HG02884 (cell line): Measurements from ENCODE around the gene ALKBH3.

Experiments used
- ATAC-seq: cut with Tn5 transposase; IDR thresholded peaks from one replicate; pipeline ENCODE4 v1.9.1; 2021; ENCODE audit warnings: mild to moderate bottlenecking, moderate library complexity; ENCODE audit not compliant: unreplicated experiment

ALKBH3 gene

GRCh38 chr11:43880640-43881159 is at the start of gene ALKBH3:
Gene ALKBH3 (plus strand): TSS chr11:43880831. CDS start chr11:43882653, 1,822 bp downstream.
- peak; percentile 99 for ATAC-seq

DNA sequence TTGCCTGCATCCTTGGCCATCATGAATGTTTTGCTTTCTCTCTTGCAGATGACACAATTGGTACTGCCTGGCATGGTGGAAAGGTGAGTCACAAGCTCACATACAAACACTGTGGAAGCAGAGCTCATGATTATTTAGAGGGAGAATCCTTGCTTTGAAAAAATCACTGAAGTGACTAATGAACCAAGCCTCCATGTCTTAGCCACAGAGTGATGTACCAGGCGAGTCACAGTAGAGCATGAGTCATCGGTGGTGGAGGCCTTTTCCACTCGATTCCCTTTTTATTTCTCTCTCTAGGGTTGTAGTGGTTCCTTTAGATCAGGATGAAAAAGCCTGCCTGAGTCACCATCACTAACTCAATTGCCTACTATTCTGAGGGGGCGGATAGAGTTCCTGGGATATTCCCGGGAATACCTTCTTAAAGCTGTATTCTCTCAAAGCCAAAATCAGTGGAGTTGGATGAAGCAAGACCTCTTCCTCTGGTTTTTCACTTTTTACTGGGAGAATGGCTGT is 49.6 kb upstream of the ALKBH3 start:
- ATAC-seq = no peak

- ATAC-seq = no peak
Measured at GRCh38 chr11:43832536-43832935, 48.1 kb upstream of the ALKBH3 start.

DNA sequence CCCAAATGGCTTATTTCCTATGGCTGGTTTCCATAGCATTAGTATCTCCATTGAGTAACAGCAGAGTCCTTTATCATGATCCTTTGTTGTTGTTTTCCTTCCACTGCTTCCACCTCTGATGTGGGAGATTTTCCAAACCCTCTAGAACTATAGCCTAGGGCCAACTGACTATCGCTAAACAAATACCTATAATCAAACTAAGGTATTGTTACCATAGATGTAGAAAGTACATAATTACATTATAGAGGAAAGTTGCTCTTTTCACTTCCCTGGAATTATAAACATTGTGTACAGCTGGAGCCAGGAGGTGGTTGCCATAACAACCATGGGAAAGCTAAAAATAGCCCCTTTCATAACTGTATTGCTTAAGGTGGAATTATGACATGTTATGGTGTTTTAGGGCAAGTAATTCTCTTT is 47.0 kb upstream of the ALKBH3 start:
- ATAC-seq = no peak

- ATAC-seq = no peak
Measured at GRCh38 chr11:43834286-43834685, 46.3 kb upstream of the ALKBH3 start.

DNA sequence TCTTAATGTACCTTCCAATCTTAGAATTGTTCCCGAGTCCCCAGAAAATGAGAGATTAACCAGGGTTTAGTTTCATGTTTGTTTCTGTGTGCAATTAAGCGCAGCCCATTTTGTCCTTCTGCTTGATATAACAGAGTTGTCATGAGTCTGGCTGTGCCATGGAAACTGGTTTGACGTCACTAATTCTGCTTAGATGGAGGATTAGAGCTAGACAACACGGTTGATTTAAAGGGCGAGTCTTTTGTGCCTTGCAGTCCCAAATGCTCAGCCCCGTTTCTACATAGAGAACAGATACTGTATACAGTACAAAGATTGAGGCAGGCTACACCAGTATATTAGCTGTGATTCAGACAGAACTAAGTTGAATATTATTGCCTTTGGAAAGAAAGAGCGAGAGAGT is 45.5 kb upstream of the ALKBH3 start:
- ATAC-seq = no peak

DNA sequence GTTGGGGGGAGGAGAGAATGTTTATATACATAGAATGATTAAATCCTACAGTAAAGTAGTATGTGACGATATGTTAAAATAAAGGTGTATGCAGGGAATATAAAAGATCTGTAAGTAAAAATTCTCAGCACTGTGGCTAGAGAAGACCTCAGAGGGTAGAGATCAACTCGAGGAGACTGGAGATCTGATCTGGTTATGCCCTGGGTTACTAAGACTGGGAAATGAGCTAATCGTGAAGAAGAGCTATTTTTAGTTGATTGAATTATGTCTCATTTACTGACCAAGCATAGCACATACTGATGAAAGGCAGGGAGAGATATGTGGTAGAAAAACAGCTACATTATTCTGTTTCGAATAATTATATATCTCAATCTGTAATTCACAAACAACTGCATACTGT is 42.8 kb upstream of the ALKBH3 start:
- peak; percentile 62 for ATAC-seq

DNA sequence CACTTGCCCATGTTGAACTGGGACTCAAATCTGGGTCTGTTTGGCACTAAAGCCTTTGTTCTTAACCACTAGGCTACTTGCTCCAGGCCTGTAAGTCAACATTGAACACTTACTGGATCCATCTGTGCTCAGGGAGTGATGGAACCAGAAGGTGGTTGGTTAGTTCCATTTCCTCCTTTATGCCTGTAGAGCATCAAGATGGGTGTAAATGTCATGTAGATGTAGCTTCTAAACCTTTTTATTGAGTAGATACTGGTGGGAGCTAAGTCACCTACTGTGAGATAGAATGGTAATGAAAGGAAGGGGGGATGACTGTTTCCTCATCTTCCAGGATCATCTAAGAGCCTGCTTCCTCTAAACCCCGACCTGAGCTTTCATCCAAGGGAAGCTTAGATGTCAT is 38.6 kb upstream of the ALKBH3 start:
- no peak for ATAC-seq

DNA sequence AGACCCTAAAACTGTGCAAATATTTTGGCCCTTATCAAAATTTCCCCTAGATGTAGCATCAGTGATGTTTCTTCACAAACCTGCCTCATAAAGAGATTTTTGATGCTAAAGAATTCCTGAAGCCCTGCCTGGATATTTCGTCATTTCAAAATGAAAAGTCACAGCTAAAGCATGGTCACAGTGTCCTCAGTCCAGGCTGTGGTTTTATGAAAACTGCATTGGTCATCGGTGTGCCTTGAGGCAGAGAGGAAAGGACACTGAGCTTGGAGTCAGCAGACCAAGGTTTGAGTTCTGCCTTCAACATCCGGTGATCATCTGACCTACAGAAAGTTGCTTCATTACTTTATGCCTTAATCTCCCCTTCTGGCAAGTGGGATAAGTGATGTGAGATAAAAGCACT is 34.8 kb upstream of the ALKBH3 start:
- ATAC-seq = no peak

GRCh38 chr11:43852057-43852636 is 28.5 kb upstream of the ALKBH3 start:
- peak; percentile 95 for ATAC-seq

DNA sequence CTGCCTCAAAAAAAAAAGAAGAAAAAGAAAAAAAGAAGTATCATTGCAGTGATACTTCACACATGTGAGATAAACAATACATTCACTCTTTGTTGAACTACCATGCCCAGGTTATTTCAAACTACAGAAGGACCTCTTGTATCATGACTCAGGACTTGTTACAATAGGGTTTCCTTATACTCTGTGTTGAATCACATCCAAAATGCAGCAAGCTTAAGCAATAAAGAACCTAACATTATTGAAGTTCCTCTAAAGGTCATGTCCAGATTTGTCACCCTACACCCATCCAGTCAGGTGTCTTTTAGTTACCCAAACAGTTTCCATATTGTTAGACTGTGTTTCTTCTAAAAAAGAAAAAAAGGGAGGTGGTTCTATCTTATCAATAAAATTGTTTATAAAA is 26.9 kb upstream of the ALKBH3 start:
- ATAC-seq = no peak

DNA sequence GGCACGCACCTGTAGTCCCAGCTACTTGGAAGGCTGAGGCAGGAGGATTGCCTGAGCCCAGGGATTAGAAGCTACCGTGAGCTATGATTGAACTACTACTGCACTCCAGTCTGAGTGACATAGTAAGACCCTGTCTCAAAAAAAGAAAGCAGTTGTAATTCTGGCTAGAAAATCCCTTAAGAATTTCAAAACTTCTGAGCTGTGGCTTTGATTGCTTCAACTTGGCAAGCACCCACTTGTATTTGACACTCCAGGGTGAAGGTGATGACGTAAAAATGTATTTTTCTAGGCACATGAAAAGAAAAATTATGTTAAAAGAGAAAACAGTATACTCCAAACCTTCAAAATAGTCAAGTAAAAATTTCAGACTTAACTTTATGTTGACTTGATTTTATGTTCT is 23.6 kb upstream of the ALKBH3 start:
- ATAC-seq = no peak

GRCh38 chr11:43861141-43861540 is 19.5 kb upstream of the ALKBH3 start:
- ATAC-seq = no peak

DNA sequence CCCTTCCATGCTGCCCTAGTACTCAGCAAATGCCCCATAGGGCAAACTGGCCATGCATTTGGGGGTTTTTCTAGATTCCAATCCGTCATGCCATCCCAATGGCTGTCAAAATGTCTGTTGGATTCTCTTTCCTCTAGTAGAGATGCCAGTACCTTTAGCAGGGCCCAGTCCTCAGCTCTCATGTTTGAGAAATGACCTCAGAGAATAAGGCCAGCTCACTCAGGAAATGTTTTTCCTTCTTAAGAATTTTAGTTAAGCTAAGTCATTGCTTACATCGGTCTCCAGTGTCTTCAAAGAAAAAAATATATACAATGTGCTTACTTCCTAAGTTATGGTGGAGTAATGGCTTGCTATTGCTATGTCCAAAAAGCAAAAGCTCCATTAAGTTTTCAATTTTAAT is 14.1 kb upstream of the ALKBH3 start:
- no peak for ATAC-seq

DNA sequence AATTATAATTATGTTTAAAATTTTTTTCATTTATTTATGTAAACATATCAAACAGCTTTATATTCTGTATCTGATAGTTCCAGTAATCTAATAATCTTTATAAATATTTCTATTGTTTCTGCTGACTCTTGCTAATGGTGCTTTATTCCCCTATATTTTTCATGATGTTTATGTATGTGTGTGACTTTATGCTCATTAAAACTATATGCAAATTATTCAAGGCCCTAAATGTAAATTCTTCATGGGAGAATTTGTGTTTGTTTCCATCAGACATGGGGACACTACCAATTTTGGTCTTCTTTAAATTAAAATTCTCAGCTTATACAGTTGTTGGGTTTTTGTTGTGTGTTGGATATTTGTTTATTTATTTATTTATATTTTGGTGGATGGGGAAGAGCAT is 13.7 kb upstream of the ALKBH3 start:
- ATAC-seq = no peak

DNA sequence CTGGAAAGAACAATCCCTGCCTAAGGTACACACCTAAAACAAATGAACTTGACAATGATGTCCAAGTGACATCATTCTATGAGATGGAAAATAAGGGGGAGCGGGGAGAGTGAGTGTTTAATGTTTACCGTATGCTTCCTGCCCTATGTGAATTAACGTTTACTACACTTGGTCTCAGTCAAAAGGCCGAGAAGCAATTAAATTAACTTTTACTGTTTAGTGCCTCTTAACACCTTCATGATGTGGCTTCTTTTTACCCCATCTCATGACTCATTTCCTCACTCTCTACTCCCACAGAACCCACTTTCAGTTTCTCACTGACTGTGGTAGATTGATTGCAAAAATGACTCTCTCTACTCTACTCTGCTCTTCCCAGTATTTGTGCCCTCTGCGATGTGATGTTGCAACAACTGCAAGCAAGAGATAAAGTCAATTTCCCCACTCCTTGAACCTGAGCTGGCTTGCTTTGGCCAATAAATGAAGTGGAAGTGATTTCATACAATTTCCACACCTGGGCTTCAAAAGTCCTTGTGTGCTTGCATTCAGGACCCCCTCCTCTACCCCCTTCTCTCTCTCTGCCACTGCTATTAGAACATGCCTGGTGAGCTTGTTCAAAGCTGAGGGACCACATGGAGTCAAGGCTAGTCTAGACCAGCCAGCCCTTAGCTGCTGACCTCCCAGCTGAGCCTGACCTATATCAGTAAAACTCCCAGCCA is 11.6 kb upstream of the ALKBH3 start:
- peak; percentile 100 for ATAC-seq

- no peak for ATAC-seq
Measured at GRCh38 chr11:43871051-43871450, 9.6 kb upstream of the ALKBH3 start.

DNA sequence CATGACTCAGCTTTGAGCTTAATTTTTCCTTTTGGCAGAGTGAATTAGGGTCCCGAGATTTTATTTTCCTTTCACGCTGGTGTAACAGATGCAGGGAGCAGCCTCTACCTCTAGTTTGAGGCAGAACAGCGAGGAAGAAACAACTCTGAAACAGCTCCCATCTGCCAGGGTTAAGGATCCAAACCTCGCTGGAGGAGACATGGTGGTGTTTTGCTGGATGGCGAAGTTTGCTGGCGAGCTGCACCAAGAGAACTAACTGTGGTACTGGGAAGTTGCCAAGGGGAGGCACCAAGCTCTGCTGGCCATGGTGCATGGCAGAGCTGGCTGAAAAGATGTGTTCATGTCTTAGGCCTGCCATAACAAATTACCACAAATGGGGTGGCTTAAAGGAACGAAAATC is 7.6 kb upstream of the ALKBH3 start:
- no peak for ATAC-seq

GRCh38 chr11:43874078-43874477 is 6.6 kb upstream of the ALKBH3 start:
- ATAC-seq = no peak

GRCh38 chr11:43874738-43875137 is 5.9 kb upstream of the ALKBH3 start:
- no peak for ATAC-seq

DNA sequence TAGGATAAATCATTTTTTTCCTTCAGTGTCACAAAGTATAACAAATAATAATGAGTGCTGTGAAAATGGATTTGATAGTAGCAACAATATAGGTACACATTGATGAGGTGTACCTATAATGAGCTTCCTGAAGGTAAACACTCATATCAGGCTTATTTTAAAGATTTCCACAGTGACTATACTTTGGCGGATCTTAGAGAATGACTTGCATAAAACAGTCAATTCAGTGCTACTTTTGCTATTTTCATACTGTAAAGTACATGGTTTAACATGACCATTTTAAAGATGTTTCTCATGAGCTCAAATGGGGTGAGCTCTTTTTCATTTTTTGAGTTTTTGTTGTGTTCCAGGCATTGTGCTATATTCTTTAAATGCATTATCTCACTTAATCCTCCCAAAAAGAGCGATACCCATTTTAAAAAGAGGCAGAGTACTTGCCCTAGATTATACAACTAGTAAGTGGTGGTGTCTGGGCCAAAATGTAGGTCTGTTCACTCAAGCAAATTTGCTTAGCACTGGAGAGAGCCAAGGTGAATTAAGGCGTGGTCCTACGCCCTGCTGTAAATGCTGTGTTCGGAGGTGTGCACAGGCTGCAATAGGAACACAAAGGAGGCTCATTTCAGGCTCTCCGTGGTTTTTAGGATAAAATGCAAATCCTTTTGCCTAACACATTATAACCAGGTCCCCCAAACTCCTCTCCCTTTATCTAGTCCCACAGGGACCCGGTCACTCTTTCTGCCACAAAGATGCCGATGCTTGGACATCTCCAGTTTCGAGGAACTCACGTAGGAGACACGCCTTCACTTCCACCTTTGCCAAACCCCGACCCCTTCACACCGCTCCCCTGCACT is 617 bp upstream of the ALKBH3 start:
- no peak for ATAC-seq
